Ovary (tissue), 3 donors: ENCODE results near the gene YIPF4.

Experiments
- CTCF ChIP-seq, 3 donors: fragments of 450-650 bp in 2 of 3; fragments of 200-600 bp in 1 of 3; IDR thresholded peaks; one replicate each; pipeline versions ENCODE4 v1.5.1 to v1.8.0; 2016 to 2022; ENCODE audit warnings: antibody characterized with exemption in 3 of 3, mild to moderate bottlenecking in 1 of 3
- EP300 ChIP-seq: sonication (generic); formaldehyde crosslinking; IDR thresholded peaks from one replicate; pipeline ENCODE4 v1.6.1; 2017; ENCODE audit warnings: antibody characterized with exemption
- POLR2A ChIP-seq: fragments of 450-650 bp; IDR thresholded peaks from one replicate; pipeline ENCODE4 v1.6.1; 2017; ENCODE audit warnings: antibody characterized with exemption, mild to moderate bottlenecking, moderate library complexity
- donor health status: DM: no; HTN: no; CAD: no.

GRCh38 chr2:32358111-32358482, 80.4 kb downstream of the YIPF4 start:
- TF ChIP-seq CTCF (IDR thresholded peaks at IDR 0.05) = no peak
- TF ChIP-seq POLR2A = no peak
- no peak for TF ChIP-seq EP300
